ENCODE measurements around the gene TNFRSF8.
"Not testable (repeated sequence)": the region's sequence is repeated elsewhere in the genome, so short reads cannot be mapped to it uniquely, and the experiment has no call there.

The TNFRSF8 gene

GRCh38 chr1:12038356-12039163 is 24.5 kb upstream of the TNFRSF8 start:
- no peak for DNase-seq

GRCh38 chr1:12039164-12039525 is 24.0 kb upstream of the TNFRSF8 start:
- DNase-seq = no peak

- DNase-seq = not testable (repeated sequence)
These were observed 23.2 kb upstream of the TNFRSF8 start for GRCh38 chr1:12039824-12040456.

- peak; percentile 90 for DNase-seq
These were observed 22.5 kb upstream of the TNFRSF8 start for GRCh38 chr1:12040457-12041051.

GRCh38 chr1:12044187-12044877 is 18.8 kb upstream of the TNFRSF8 start:
- DNase-seq = not testable (repeated sequence)

- DNase-seq = no peak
These were observed 16.4 kb upstream of the TNFRSF8 start for GRCh38 chr1:12046749-12047119.

GRCh38 chr1:12047120-12047876 is 15.8 kb upstream of the TNFRSF8 start:
- peak; percentile 48 for DNase-seq

- no peak for DNase-seq
These were observed 14.7 kb upstream of the TNFRSF8 start for GRCh38 chr1:12048372-12048771.

GRCh38 chr1:12049616-12050015 is 13.5 kb upstream of the TNFRSF8 start:
- DNase-seq = no peak

- DNase-seq = no peak
These were observed 11.7 kb upstream of the TNFRSF8 start for GRCh38 chr1:12051361-12051760.

GRCh38 chr1:12052008-12052573 is 11.0 kb upstream of the TNFRSF8 start:
- peak; percentile 78 for DNase-seq

GRCh38 chr1:12052997-12053686 is 10.0 kb upstream of the TNFRSF8 start:
- no peak for DNase-seq

- no peak for DNase-seq
These were observed 9.2 kb upstream of the TNFRSF8 start for GRCh38 chr1:12053752-12054548.

GRCh38 chr1:12055259-12055658 is 7.8 kb upstream of the TNFRSF8 start:
- DNase-seq = no peak

GRCh38 chr1:12056331-12056841 is 6.7 kb upstream of the TNFRSF8 start:
- DNase-seq = no peak

- DNase-seq = no peak
These were observed 5.7 kb upstream of the TNFRSF8 start for GRCh38 chr1:12057382-12057781.

- DNase-seq = no peak
These were observed 5.0 kb upstream of the TNFRSF8 start for GRCh38 chr1:12057940-12058687.

GRCh38 chr1:12059226-12059625 is 3.9 kb upstream of the TNFRSF8 start:
- DNase-seq = no peak

GRCh38 chr1:12059722-12060464 is 3.2 kb upstream of the TNFRSF8 start:
- DNase-seq = no peak

Data from fibroblast of skin of scalp (primary cell).